Uterus (tissue), 4 donors: ENCODE measurements around the gene NFIA. TPM values are rescaled to one million over a fixed set of nuclear protein-coding genes. Genes with fewer than 3 reads are reported as not detected.

Experiments
- DNase-seq, 2 donors: peaks; one replicate each; pipeline ENCODE4 v3.0.0-alpha.2; 2019 to 2020
- H3K27ac ChIP-seq, 2 donors: fragments of 200-600 bp; sonication (generic); 1 replicate in 1 of 2; 2 replicates in 1 of 2; pipeline ENCODE4 v1.5.1; 2016 to 2018
- H3K27me3 ChIP-seq, 2 donors: fragments of 200-600 bp; sonication (generic); one replicate each; pipeline ENCODE4 v1.5.1; 2018 to 2019; ENCODE audit warnings: control low read depth in 1 of 2
- H3K36me3 ChIP-seq, 2 donors: fragments of 200-600 bp; sonication (generic); one replicate each; pipeline ENCODE4 v1.5.1; 2019; ENCODE audit warnings: control low read depth in 1 of 2
- H3K4me1 ChIP-seq, 2 donors: fragments of 200-600 bp; sonication (generic); one replicate each; pipeline ENCODE4 v1.5.1; 2018 to 2019; ENCODE audit warnings: control low read depth in 1 of 2
- H3K4me3 ChIP-seq, 2 donors: fragments of 200-600 bp; sonication (generic); 1 replicate in 1 of 2; 2 replicates in 1 of 2; pipeline ENCODE4 v1.5.1; 2018 to 2019; ENCODE audit warnings: mild to moderate bottlenecking in 1 of 2
- H3K9me3 ChIP-seq, 2 donors: fragments of 200-600 bp; sonication (generic); one replicate each; pipeline ENCODE4 v1.5.1; 2019; ENCODE audit warnings: control low read depth in 1 of 2
- CTCF ChIP-seq, 4 experiments: fragments of 200-600 bp in 2 of 4; fragments of 450-650 bp in 2 of 4; sonication (generic) in 2 of 4; IDR thresholded peaks; one replicate each; pipeline ENCODE4 v1.5.1; 2016 to 2019; ENCODE audit warnings: antibody characterized with exemption in 4 of 4, mild to moderate bottlenecking in 2 of 4, moderate library complexity in 1 of 4
- POLR2A ChIP-seq, 2 donors: fragments of 450-650 bp; IDR thresholded peaks; one replicate each; pipeline ENCODE4 v1.6.1; 2016; ENCODE audit warnings: antibody characterized with exemption in 2 of 2, mild to moderate bottlenecking in 1 of 2, moderate library complexity in 1 of 2
- intact Hi-C: fragments of 100-400 bp; cut with DNase I; formaldehyde crosslinking; loops from one replicate; pipeline ENCODE4 v1.15.1; 2023; ENCODE audit warnings: low total_unique reads
- total RNA-seq, 4 donors: library from RNA; depleted of rRNA in 3 of 4; stranded (reverse); fragments of >200 nt in 3 of 4; gene quantifications; one replicate each; pipeline versions ENCODE4 v1.1.0 to v1.2.4, GENCODE V29; 2014 to 2023
- donor health status: DM: yes; HTN: yes; CAD: no.

The NFIA gene
- total RNA-seq, 4 donors from 2014 or later, result 49.2 to 116 (median 64.9) TPM

GRCh38 chr1:61348025-61348665 is 265.8 kb downstream of the NFIA start:
- H3K4me3 ChIP-seq, result no peak overlapping the region
- no peak for DNase-seq
- no peaks in the 10 kb centered on the region for H3K9me3 ChIP-seq
- no peak for TF ChIP-seq CTCF (IDR thresholded peaks at IDR 0.05)
- peaks cover 0 to 4% of the 10 kb centered on the region in 2 donors for H3K4me1 ChIP-seq
- H3K36me3 ChIP-seq, result no peaks in the 10 kb centered on the region
- no peaks in the 10 kb centered on the region for H3K27me3 ChIP-seq
- no peak overlapping the region for H3K27ac ChIP-seq
- intact Hi-C loops, result no loop called here

GRCh38 chr1:61352845-61353435 is 270.6 kb downstream of the NFIA start:
- no peaks in the 10 kb centered on the region for H3K27me3 ChIP-seq
- no peak for DNase-seq
- H3K27ac ChIP-seq, result no peak overlapping the region
- no peaks in the 10 kb centered on the region for H3K9me3 ChIP-seq
- no peak overlapping the region for H3K4me3 ChIP-seq
- H3K4me1 ChIP-seq, result no peaks in the 10 kb centered on the region
- TF ChIP-seq POLR2A (IDR thresholded peaks at IDR 0.05) (no peak), CTCF (IDR thresholded peaks at IDR 0.05) (no peak)
- intact Hi-C loops, result no loop called here
- no peaks in the 10 kb centered on the region for H3K36me3 ChIP-seq

GRCh38 chr1:61353797-61354406 is 271.5 kb downstream of the NFIA start:
- intact Hi-C loops, result no loop called here
- DNase-seq, result no peak

GRCh38 chr1:61356016-61356415 is 273.7 kb downstream of the NFIA start:
- no peak for DNase-seq
- Histone ChIP-seq H3K27ac (no peak overlapping the region), H3K4me3 (no peak overlapping the region), H3K36me3 (no peaks in the 10 kb centered on the region), H3K27me3 (no peaks in the 10 kb centered on the region), H3K4me1 (no peaks in the 10 kb centered on the region), H3K9me3 (no peaks in the 10 kb centered on the region)
- intact Hi-C loops, result no loop called here
- no peak for TF ChIP-seq POLR2A (IDR thresholded peaks at IDR 0.05)
- no peak for TF ChIP-seq CTCF (IDR thresholded peaks at IDR 0.05)

More at GRCh38 chr1:61353797-61354406, 271.5 kb downstream of the NFIA start:
- Histone ChIP-seq H3K36me3 (no peaks in the 10 kb centered on the region), H3K4me3 (no peak overlapping the region), H3K9me3 (no peaks in the 10 kb centered on the region), H3K27ac (no peak overlapping the region), H3K27me3 (no peaks in the 10 kb centered on the region), H3K4me1 (no peaks in the 10 kb centered on the region)
- TF ChIP-seq CTCF (IDR thresholded peaks at IDR 0.05) (no peak), POLR2A (IDR thresholded peaks at IDR 0.05) (no peak)

GRCh38 chr1:61356995-61357394 is 274.6 kb downstream of the NFIA start:
- no peaks in the 10 kb centered on the region for H3K9me3 ChIP-seq
- no peak overlapping the region for H3K4me3 ChIP-seq
- no peaks in the 10 kb centered on the region for H3K4me1 ChIP-seq
- no peaks in the 10 kb centered on the region for H3K36me3 ChIP-seq
- no peak for TF ChIP-seq CTCF (IDR thresholded peaks at IDR 0.05)
- no peak for TF ChIP-seq POLR2A (IDR thresholded peaks at IDR 0.05)
- H3K27me3 ChIP-seq, result no peaks in the 10 kb centered on the region
- intact Hi-C loops, result no loop called here
- DNase-seq, result no peak
- H3K27ac ChIP-seq, result peak overlapping the region in 1 of 2 donors; percentile 0
